Keratinocyte (primary cell): Measurements from ENCODE around the gene MINDY4. TPM values are rescaled to one million over a fixed set of nuclear protein-coding genes. Genes with fewer than 3 reads are reported as not detected.

Source experiments
- DNase-seq: peaks from one replicate; pipeline ENCODE4 v3.0.0-alpha.2; 2011; ENCODE audit warnings: low read depth, missing footprints, low spot score
- FAIRE-seq: peaks from 2 replicates; lab custom pipeline; 2011; peaks lifted over from hg19 to GRCh38; lab: Jason Lieb, UNC
- H2AFZ ChIP-seq: 2 replicates; pipeline ENCODE4 v1.6.0; 2012; ENCODE audit warnings: low read length, control low read depth, inconsistent platforms; ENCODE audit not compliant: control insufficient read depth
- H3K27ac ChIP-seq: 2 replicates; pipeline ENCODE4 v1.5.1; 2011; ENCODE audit warnings: low read length; ENCODE audit not compliant: control insufficient read depth, insufficient read depth
- H3K27me3 ChIP-seq: 3 replicates; pipeline ENCODE4 v1.6.0; 2011; ENCODE audit warnings: low read length; ENCODE audit not compliant: control insufficient read depth, insufficient read depth; ENCODE audit errors: extremely low read depth
- H3K36me3 ChIP-seq, 2 experiments: 2 replicates in 1 of 2; 3 replicates in 1 of 2; pipeline ENCODE4 v1.5.1; 2011; ENCODE audit warnings: low read length in 2 of 2, mild to moderate bottlenecking in 1 of 2; ENCODE audit not compliant: control insufficient read depth in 2 of 2, insufficient read depth in 2 of 2; ENCODE audit errors: extremely low read depth in 1 of 2
- H3K4me1 ChIP-seq: 3 replicates; pipeline ENCODE4 v1.5.1; 2011; ENCODE audit warnings: low read length; ENCODE audit not compliant: control insufficient read depth, insufficient read depth; ENCODE audit errors: extremely low read depth
- H3K4me2 ChIP-seq: 3 replicates; pipeline ENCODE4 v1.6.0; 2011; ENCODE audit warnings: low read depth, low read length; ENCODE audit not compliant: control insufficient read depth, insufficient read depth; ENCODE audit errors: extremely low read depth
- H3K4me3 ChIP-seq, 3 experiments: fragments of 200-600 bp in 1 of 3; sonication (generic) in 1 of 3; 2 replicates in 2 of 3; 3 replicates in 1 of 3; pipeline ENCODE4 v1.5.1; 2011 to 2016; ENCODE audit warnings: low read length in 3 of 3, mild to moderate bottlenecking in 3 of 3, control low read depth in 2 of 3, inconsistent platforms in 1 of 3, low read depth in 1 of 3, mixed read lengths in 1 of 3, mixed run types in 1 of 3, moderate library complexity in 1 of 3; ENCODE audit not compliant: control insufficient read depth in 2 of 3, insufficient read depth in 2 of 3; ENCODE audit errors: extremely low read depth in 1 of 3
- H3K79me2 ChIP-seq: 2 replicates; pipeline ENCODE4 v1.6.0; 2012; ENCODE audit warnings: low read length; ENCODE audit not compliant: control insufficient read depth, insufficient read depth
- H3K9ac ChIP-seq: 3 replicates; pipeline ENCODE4 v1.6.0; 2011; ENCODE audit warnings: low read length; ENCODE audit not compliant: control insufficient read depth, insufficient read depth; ENCODE audit errors: extremely low read depth
- H3K9me1 ChIP-seq: 3 replicates; pipeline ENCODE4 v1.6.0; 2011; ENCODE audit warnings: low read length; ENCODE audit not compliant: control insufficient read depth, insufficient read depth; ENCODE audit errors: extremely low read depth
- H3K9me3 ChIP-seq: 2 replicates; pipeline ENCODE4 v1.5.1; 2012; ENCODE audit warnings: low read depth, low read length; ENCODE audit not compliant: control insufficient read depth
- H4K20me1 ChIP-seq: 3 replicates; pipeline ENCODE4 v1.6.0; 2011; ENCODE audit warnings: low read length; ENCODE audit not compliant: control insufficient read depth, insufficient read depth; ENCODE audit errors: extremely low read depth
- EZH2 ChIP-seq: IDR thresholded peaks from one replicate; pipeline ENCODE4 v1.6.1; 2012; ENCODE audit warnings: inconsistent platforms, mild to moderate bottlenecking, low read length, moderate library complexity
- dilution Hi-C: fragments of 300-500 bp; cut with MboI; formaldehyde crosslinking; loops from one replicate; pipeline ENCODE4 v1.7.0; 2020; ENCODE audit warnings: low sequenced_read_pairs; ENCODE audit not compliant: extremely low pct_ligation_motif_present
- polyA plus RNA-seq, 5 experiments: library from polyadenylated mRNA; depleted of rRNA in 3 of 5; stranded (reverse) in 3 of 5; stranded (forward) in 1 of 5; unstranded in 1 of 5; fragments of >200 nt; gene quantifications; 1 replicate in 1 of 5; 2 replicates in 3 of 5; 3 replicates in 1 of 5; pipeline versions ENCODE4 v1.2.1 to v1.2.3, GENCODE V29; 2011 to 2012; ENCODE audit warnings: missing spikeins in 2 of 5, low read depth in 1 of 5, low replicate concordance in 1 of 5
- TF ChIP-seq, protein P1 (sequence below), 3 experiments: IDR thresholded peaks in 1 of 3; conservative IDR thresholded peaks in 1 of 3; optimal IDR thresholded peaks in 1 of 3; 2 replicates in 2 of 3; 3 replicates in 1 of 3; pipeline versions ENCODE3 to v1.5.1; 2011; ENCODE audit warnings: low read length in 3 of 3, mild to moderate bottlenecking in 3 of 3, moderate library complexity in 2 of 3, control low read depth in 1 of 3, inconsistent platforms in 1 of 3; ENCODE audit not compliant: insufficient read depth in 2 of 3; ENCODE audit errors: extremely low read depth in 1 of 3

MINDY4 gene
- polyA plus RNA-seq, 1 donor (not counting 4 experiments of a cell fraction or from before 2014, with no cell fraction given): 1.5 TPM

DNA sequence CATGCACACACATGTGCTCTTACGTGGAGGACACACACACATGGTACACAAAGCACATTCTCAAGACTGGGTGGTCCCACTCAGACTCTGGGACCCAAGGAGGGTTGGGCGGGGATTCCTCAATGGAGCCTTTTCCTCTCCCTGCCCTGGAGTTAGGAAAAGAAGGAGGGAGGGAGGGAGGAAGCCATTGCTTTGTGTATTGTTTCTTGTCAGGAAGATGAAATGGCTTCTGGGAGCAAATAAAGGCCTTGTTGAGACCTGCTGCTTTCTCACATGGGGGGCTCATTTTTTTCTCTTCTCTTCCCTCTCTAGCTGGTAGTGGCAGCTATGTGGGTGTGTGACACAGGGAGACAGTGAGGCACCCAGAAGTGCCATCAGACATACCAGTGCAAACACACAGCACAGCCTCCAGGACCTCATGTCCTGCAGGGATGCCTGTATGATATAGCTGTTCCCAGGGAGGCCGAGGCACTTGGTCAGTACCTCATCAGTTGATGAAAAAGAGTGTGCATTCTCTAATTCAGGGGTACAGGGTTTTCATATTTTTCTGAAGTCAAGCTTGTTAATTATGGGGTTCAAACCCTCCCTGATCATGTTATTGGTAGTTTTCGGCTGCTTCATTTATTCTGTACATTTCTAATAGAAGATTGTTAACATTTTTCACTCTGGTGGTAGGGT is 146.1 kb downstream of the MINDY4 start:
- no peaks in the 10 kb centered on the region for H3K9me3 ChIP-seq
- TF ChIP-seq EZH2: no peak
- TF ChIP-seq, protein P1, sequence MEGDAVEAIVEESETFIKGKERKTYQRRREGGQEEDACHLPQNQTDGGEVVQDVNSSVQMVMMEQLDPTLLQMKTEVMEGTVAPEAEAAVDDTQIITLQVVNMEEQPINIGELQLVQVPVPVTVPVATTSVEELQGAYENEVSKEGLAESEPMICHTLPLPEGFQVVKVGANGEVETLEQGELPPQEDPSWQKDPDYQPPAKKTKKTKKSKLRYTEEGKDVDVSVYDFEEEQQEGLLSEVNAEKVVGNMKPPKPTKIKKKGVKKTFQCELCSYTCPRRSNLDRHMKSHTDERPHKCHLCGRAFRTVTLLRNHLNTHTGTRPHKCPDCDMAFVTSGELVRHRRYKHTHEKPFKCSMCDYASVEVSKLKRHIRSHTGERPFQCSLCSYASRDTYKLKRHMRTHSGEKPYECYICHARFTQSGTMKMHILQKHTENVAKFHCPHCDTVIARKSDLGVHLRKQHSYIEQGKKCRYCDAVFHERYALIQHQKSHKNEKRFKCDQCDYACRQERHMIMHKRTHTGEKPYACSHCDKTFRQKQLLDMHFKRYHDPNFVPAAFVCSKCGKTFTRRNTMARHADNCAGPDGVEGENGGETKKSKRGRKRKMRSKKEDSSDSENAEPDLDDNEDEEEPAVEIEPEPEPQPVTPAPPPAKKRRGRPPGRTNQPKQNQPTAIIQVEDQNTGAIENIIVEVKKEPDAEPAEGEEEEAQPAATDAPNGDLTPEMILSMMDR (optimal IDR thresholded peaks at IDR 0.05 in 1 of 3, IDR thresholded peaks at IDR 0.05 in 1 of 3, conservative IDR thresholded peaks at IDR 0.05 in 1 of 3; ENCODE audit: extremely low read depth in 1 of 3, insufficient read depth in 2 of 3, low read length in 3 of 3): no peak
- no peak for DNase-seq
- no peaks in the 10 kb centered on the region for H3K36me3 ChIP-seq
- FAIRE-seq: no peak
- no peaks in the 10 kb centered on the region for H3K79me2 ChIP-seq
- no peaks in the 10 kb centered on the region for H3K27me3 ChIP-seq
- H3K9ac ChIP-seq: no peak overlapping the region
- H3K4me3 ChIP-seq: no peak overlapping the region
- no peak overlapping the region for H3K4me2 ChIP-seq
- H3K27ac ChIP-seq: no peak overlapping the region
- dilution Hi-C loops: no loop called here
- H2AFZ ChIP-seq: no peak overlapping the region
- H4K20me1 ChIP-seq: no peaks in the 10 kb centered on the region
- no peaks in the 10 kb centered on the region for H3K9me1 ChIP-seq
- peaks cover 22% of the 10 kb centered on the region for H3K4me1 ChIP-seq

DNA sequence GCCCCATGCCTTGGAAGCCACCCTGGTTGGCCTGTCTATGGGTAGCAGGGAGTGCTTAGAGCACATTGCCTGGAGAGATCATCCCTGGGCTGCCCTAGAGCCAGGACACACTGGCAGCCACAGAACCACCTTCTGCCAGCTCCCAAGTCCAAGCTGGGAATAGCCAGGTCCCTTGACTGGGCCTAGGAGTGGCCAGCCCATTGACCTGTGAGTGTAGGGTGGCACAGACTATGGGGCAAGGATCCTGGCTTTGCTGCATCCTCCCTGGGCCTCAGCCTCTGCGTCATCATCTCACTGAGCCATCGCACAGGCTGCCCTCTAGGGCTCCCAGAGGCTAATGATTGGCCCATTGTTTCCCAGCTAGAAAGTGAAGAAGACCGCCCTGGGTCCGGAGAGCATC is 147.5 kb downstream of the MINDY4 start:
- H3K4me1 ChIP-seq: peaks cover 22% of the 10 kb centered on the region
- dilution Hi-C loops: no loop called here
- H3K27ac ChIP-seq: no peak overlapping the region
- H3K27me3 ChIP-seq: no peaks in the 10 kb centered on the region
- H4K20me1 ChIP-seq: no peaks in the 10 kb centered on the region
- no peak overlapping the region for H2AFZ ChIP-seq
- H3K36me3 ChIP-seq: no peaks in the 10 kb centered on the region
- no peaks in the 10 kb centered on the region for H3K79me2 ChIP-seq
- H3K4me3 ChIP-seq: no peak overlapping the region
- H3K9me3 ChIP-seq: no peaks in the 10 kb centered on the region
- no peak for TF ChIP-seq EZH2
- TF ChIP-seq, protein P1 (optimal IDR thresholded peaks at IDR 0.05 in 1 of 3, IDR thresholded peaks at IDR 0.05 in 1 of 3, conservative IDR thresholded peaks at IDR 0.05 in 1 of 3; ENCODE audit: extremely low read depth in 1 of 3, insufficient read depth in 2 of 3, low read length in 3 of 3): no peak
- H3K9ac ChIP-seq: no peak overlapping the region
- H3K4me2 ChIP-seq: no peak overlapping the region
- no peaks in the 10 kb centered on the region for H3K9me1 ChIP-seq
- FAIRE-seq: no peak
- no peak for DNase-seq
